GM06990 (cell line): ENCODE data around the gene MLF2.

Experiments used
- DNase-seq: peaks from one replicate; pipeline ENCODE4 v3.0.0-alpha.2; 2011; ENCODE audit not compliant: insufficient read length; ENCODE audit errors: extremely low read depth
- H3K27me3 ChIP-seq: replicated peaks from 2 replicates; pipeline ENCODE4 v1.6.0; 2011; ENCODE audit warnings: low read length; ENCODE audit not compliant: control insufficient read depth, insufficient read depth
- H3K36me3 ChIP-seq: 2 replicates; pipeline ENCODE4 v1.5.1; 2011; ENCODE audit warnings: low read length; ENCODE audit not compliant: control insufficient read depth, insufficient read depth
- H3K4me3 ChIP-seq: replicated peaks from 2 replicates; pipeline ENCODE4 v1.5.1; 2011; ENCODE audit warnings: low read depth, mild to moderate bottlenecking, control low read depth, low read length
- CTCF ChIP-seq: IDR thresholded peaks from 2 replicates; pipeline ENCODE4 v1.5.1; 2011; ENCODE audit warnings: low read length, control low read depth, mild to moderate bottlenecking, inconsistent platforms; ENCODE audit not compliant: insufficient read depth, poor library complexity, severe bottlenecking

The MLF2 gene

GRCh38 chr12:6698352-6699046 lies 54.4 kb downstream of the MLF2 start:
- no peak for DNase-seq
- Histone ChIP-seq H3K27me3 (peaks cover 1% of the 10 kb centered on the region; the same call in 1 of the 2 replicates), H3K4me3 (no peak overlapping the region), H3K36me3 (no peaks in the 10 kb centered on the region)
- TF ChIP-seq CTCF, result no peak
